Fibroblast of skin of scalp (primary cell): ENCODE data around the gene ABAT. TPM values are rescaled to one million over a fixed set of nuclear protein-coding genes. Genes with fewer than 3 reads are reported as not detected.

ENCODE experiments used
- DNase-seq: peaks from one replicate; pipeline ENCODE4 v3.0.0-alpha.2; 2013
- polyA plus RNA-seq, 2 experiments: library from polyadenylated mRNA; unstranded; fragments of 120-200 nt; gene quantifications; one replicate each; pipeline ENCODE4 v1.2.1, GENCODE V29; 2013; ENCODE audit not compliant: insufficient read length in 2 of 2

The ABAT gene
- 3.9 TPM for polyA plus RNA-seq (2013, experiment 1 of 2; ENCODE audit: insufficient read length)
- 5.7 TPM for polyA plus RNA-seq (2013, experiment 2 of 2; ENCODE audit: insufficient read length)

- DNase-seq, result peak; percentile 81
Observed at GRCh38 chr16:8674413-8675022, at the start of gene ABAT. Gene ABAT (plus strand): TSS chr16:8674617. CDS start chr16:8735740, 61,123 bp downstream.

GRCh38 chr16:8625491-8626087 is 48.8 kb upstream of the ABAT start:
- no peak for DNase-seq

GRCh38 chr16:8626946-8627345 is 47.5 kb upstream of the ABAT start:
- DNase-seq, result no peak

- no peak for DNase-seq
Observed at GRCh38 chr16:8627456-8627855, 47.0 kb upstream of the ABAT start.

GRCh38 chr16:8628981-8629725 is 45.3 kb upstream of the ABAT start:
- no peak for DNase-seq

- no peak for DNase-seq
Observed at GRCh38 chr16:8630255-8630953, 44.0 kb upstream of the ABAT start.

- no peak for DNase-seq
Observed at GRCh38 chr16:8631373-8631772, 43.0 kb upstream of the ABAT start.

GRCh38 chr16:8631818-8632465 is 42.5 kb upstream of the ABAT start:
- no peak for DNase-seq

- DNase-seq, result no peak
Observed at GRCh38 chr16:8632675-8633182, 41.7 kb upstream of the ABAT start.

GRCh38 chr16:8634991-8635736 is 39.3 kb upstream of the ABAT start:
- peak; percentile 41 for DNase-seq

GRCh38 chr16:8639694-8640093 is 34.7 kb upstream of the ABAT start:
- no peak for DNase-seq

- DNase-seq, result no peak
Observed at GRCh38 chr16:8641671-8642070, 32.7 kb upstream of the ABAT start.

GRCh38 chr16:8642146-8642545 is 32.3 kb upstream of the ABAT start:
- no peak for DNase-seq

GRCh38 chr16:8644211-8645140 is 29.9 kb upstream of the ABAT start:
- DNase-seq, result no peak

GRCh38 chr16:8645141-8645521 is 29.3 kb upstream of the ABAT start:
- DNase-seq, result no peak

- no peak for DNase-seq
Observed at GRCh38 chr16:8645831-8646230, 28.6 kb upstream of the ABAT start.

- DNase-seq, result no peak
Observed at GRCh38 chr16:8646326-8647053, 27.9 kb upstream of the ABAT start.

- DNase-seq, result no peak
Observed at GRCh38 chr16:8647721-8648318, 26.6 kb upstream of the ABAT start.

GRCh38 chr16:8648877-8649276 is 25.5 kb upstream of the ABAT start:
- no peak for DNase-seq
